Measurements from ENCODE around the gene ZDHHC19. TPM values are rescaled to one million over a fixed set of nuclear protein-coding genes. Genes with fewer than 3 reads are reported as not detected.
A peak's percentile ranks its signal among the peaks of the same experiment; 100 is the strongest.

The ZDHHC19 gene
- total RNA-seq, 2 experiments from 2014 or later, result not detected

DNA sequence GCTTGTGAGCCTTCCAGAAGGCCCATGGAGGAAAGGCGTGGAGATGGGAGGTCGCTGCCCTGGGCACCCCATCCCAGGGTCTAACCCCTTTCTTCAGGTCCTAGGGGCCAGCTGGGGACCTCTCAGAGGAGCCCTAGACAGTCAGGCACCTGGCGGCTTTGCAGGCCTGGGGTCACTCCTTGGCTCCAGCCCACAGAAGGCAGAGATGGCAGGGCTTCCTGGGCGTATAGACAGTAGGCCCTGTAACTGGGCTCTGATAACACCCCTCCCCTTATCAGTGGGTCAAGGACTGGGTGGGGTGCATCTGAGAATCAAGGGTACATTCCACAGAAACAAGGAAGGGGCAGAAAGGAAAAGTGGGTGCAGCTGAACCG lies 16.7 kb downstream of the ZDHHC19 start:
- Mint-ChIP-seq H3K36me3 (ENCODE audit: low read depth) (no peaks in the 10 kb centered on the region), H3K27ac (no peak overlapping the region), H3K4me1 (ENCODE audit: low read depth) (peaks cover 16% of the 10 kb centered on the region), H3K4me3 (no peak overlapping the region), H3K9me3 (no peaks in the 10 kb centered on the region), H3K27me3 (no peaks in the 10 kb centered on the region)
- DNase-seq, result no peak
- no peaks in the 10 kb centered on the region for H3K27me3 ChIP-seq (ENCODE audit: control insufficient read depth in 1 of 2, insufficient read depth in 2 of 2, low read length in 2 of 2)
- peaks cover 51% of the 10 kb centered on the region for H3K4me1 ChIP-seq (ENCODE audit: insufficient read depth, low read length)
- no peak overlapping the region for H3K27ac ChIP-seq (ENCODE audit: low read depth in 1 of 2, low read length in 2 of 2)
- no peaks in the 10 kb centered on the region for H3K36me3 ChIP-seq (ENCODE audit: insufficient read depth, low read length)
- no peak for ATAC-seq (ENCODE audit: poor library complexity)
- no peaks in the 10 kb centered on the region for H3K9me3 ChIP-seq (ENCODE audit: control insufficient read depth in 1 of 2, insufficient read depth in 1 of 2, low read length in 2 of 2)
- no peak for TF ChIP-seq CTCF (IDR thresholded peaks at IDR 0.05)
- intact Hi-C loops (cut with DNase I, micrococcal nuclease), result no loop called here
- CTCF ChIA-PET, result interaction anchor here (0.7 kb wide), 1 partner anchor 122 kb away, joined by 3 read pairs; no protein-coding TSS in a partner anchor
- POLR2A ChIA-PET, result no interaction called here
- no peak overlapping the region for H3K4me3 ChIP-seq (ENCODE audit: low read length)

DNA sequence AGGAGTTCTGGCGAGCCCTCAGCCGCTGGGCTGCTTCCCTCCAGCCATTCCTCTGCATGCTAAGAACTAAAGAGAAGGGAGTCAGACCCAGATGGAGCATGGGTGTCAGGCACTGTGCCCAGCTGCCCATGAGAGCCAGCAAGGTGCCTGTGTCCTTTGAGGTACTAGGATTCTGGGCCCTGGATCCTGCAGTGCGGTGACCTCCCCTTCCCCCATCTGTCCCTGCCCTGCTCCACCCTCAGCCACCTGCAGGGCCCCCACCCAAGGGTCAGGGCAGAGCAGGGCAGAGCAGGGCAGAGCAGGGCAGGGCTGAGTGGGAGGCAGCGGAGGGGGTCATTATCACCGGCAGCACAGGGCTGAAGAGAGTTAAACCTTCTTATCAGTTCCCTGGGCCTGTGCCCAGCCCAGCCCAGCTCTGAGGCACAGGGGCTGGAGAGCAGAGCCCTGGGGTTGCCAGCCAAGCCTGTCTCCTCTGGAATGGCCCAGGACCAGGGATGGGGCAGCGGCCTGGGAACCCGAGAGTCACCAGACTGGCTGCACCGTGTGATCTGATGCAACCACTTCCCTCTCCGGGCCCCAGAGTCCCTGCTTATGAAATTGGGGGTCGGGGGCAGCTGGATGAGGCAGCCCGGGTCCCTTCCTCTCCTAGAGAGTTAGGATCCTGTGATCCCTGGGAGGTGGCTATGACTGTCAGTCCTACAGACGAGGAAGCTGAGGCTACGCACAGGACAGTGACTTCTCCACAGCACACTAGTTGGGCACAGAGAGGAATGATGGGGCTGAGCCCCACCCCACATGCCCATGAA lies 17.3 kb downstream of the ZDHHC19 start:
- Histone ChIP-seq H3K4me1 (ENCODE audit: insufficient read depth, low read length) (peaks cover 51% of the 10 kb centered on the region), H3K27me3 (ENCODE audit: control insufficient read depth in 1 of 2, insufficient read depth in 2 of 2, low read length in 2 of 2) (no peaks in the 10 kb centered on the region), H3K4me3 (ENCODE audit: low read length) (no peak overlapping the region), H3K9me3 (ENCODE audit: control insufficient read depth in 1 of 2, insufficient read depth in 1 of 2, low read length in 2 of 2) (no peaks in the 10 kb centered on the region), H3K36me3 (ENCODE audit: insufficient read depth, low read length) (no peaks in the 10 kb centered on the region), H3K27ac (ENCODE audit: low read depth in 1 of 2, low read length in 2 of 2) (peak overlapping the region in 1 of 2 donors; percentile 61)
- H3K4me3 Mint-ChIP-seq, result no peak overlapping the region
- peak in 2 of 14 experiments; percentile 42 to 43 for DNase-seq
- H3K36me3 Mint-ChIP-seq (ENCODE audit: low read depth), result no peaks in the 10 kb centered on the region
- no peak for TF ChIP-seq CTCF (IDR thresholded peaks at IDR 0.05)
- intact Hi-C loops (cut with DNase I, micrococcal nuclease), result no loop called here
- no peaks in the 10 kb centered on the region for H3K9me3 Mint-ChIP-seq
- ATAC-seq (ENCODE audit: poor library complexity), result no peak
- no peaks in the 10 kb centered on the region for H3K27me3 Mint-ChIP-seq
- H3K27ac Mint-ChIP-seq, result peak overlapping the region; percentile 90
- POLR2A ChIA-PET, result interaction anchor here (1.9 to 2.2 kb wide), 2 partner anchors 14 to 121 kb away, joined by 10 to 28 read pairs; no protein-coding TSS in a partner anchor
- H3K4me1 Mint-ChIP-seq (ENCODE audit: low read depth), result peaks cover 16% of the 10 kb centered on the region
- CTCF ChIA-PET, result interaction anchor here (0.7 to 1.9 kb wide), 2 partner anchors 121 kb away, joined by 3 to 9 read pairs; no protein-coding TSS in a partner anchor

GRCh38 chr3:196193133-196193735 lies 18.0 kb downstream of the ZDHHC19 start:
- no peaks in the 10 kb centered on the region for H3K27me3 Mint-ChIP-seq
- no peaks in the 10 kb centered on the region for H3K36me3 Mint-ChIP-seq (ENCODE audit: low read depth)
- H3K9me3 ChIP-seq (ENCODE audit: control insufficient read depth in 1 of 2, insufficient read depth in 1 of 2, low read length in 2 of 2), result no peaks in the 10 kb centered on the region
- H3K9me3 Mint-ChIP-seq, result no peaks in the 10 kb centered on the region
- peaks cover 16% of the 10 kb centered on the region for H3K4me1 Mint-ChIP-seq (ENCODE audit: low read depth)
- no peaks in the 10 kb centered on the region for H3K36me3 ChIP-seq (ENCODE audit: insufficient read depth, low read length)
- intact Hi-C loops (cut with DNase I, micrococcal nuclease), result no loop called here
- H3K27me3 ChIP-seq (ENCODE audit: control insufficient read depth in 1 of 2, insufficient read depth in 2 of 2, low read length in 2 of 2), result no peaks in the 10 kb centered on the region
- CTCF ChIA-PET, result interaction anchor here (1.0 to 1.9 kb wide), 2 partner anchors 14 to 120 kb away, joined by 4 to 9 read pairs; no protein-coding TSS in a partner anchor
- POLR2A ChIA-PET, result interaction anchor here (1.2 to 2.2 kb wide), 3 partner anchors 13 to 120 kb away, joined by 4 to 28 read pairs (median 10); no protein-coding TSS in a partner anchor
- H3K27ac ChIP-seq (ENCODE audit: low read depth in 1 of 2, low read length in 2 of 2), result peak overlapping the region; percentile 61 to 85
- no peak for TF ChIP-seq CTCF (IDR thresholded peaks at IDR 0.05)
- DNase-seq, result peak in 1 of 14 experiments; percentile 29
- peak overlapping the region; percentile 90 for H3K27ac Mint-ChIP-seq
- peaks cover 51% of the 10 kb centered on the region for H3K4me1 ChIP-seq (ENCODE audit: insufficient read depth, low read length)
- H3K4me3 Mint-ChIP-seq, result no peak overlapping the region
- H3K4me3 ChIP-seq (ENCODE audit: low read length), result no peak overlapping the region
- ATAC-seq (ENCODE audit: poor library complexity), result no peak

Data from CD4-positive, alpha-beta T cell (primary cell).